ENCODE results near the gene SLC5A10.

The SLC5A10 gene

DNA sequence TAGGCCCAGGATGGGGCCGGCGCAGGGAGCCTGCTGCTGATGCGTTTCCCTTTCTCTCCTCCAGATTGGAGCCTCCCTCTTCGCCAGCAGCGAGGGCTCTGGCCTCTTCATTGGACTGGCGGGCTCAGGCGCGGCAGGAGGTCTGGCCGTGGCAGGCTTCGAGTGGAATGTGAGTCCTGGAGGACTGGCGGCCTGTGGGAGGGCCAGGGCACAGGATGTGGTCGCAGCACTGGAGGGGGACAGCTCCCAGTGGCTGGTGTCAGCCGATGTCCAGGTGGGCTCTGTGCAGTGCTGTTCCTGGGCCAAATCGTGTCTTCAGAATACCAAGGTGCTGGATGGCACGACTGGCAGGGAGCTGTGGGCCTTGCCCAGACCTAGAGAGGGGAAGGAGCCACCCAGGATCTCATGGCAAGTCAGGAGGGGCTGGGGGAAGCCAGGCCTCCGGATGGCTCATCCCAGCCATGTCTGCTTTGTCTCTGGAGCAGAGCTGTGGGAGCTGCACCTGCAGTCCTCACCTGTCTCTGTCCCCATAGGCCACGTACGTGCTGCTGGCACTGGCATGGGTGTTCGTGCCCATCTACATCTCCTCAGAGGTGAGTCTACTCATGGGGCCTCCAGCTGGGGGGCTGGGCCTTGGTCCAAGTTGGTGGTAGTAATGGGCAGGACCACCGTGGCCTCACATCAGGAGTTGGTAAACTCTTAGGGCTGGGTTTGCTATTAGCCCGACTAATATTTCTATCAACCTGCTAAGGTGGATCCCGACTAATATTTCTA lies 7.3 kb downstream of the SLC5A10 start:
- Histone ChIP-seq H3F3A (ENCODE audit: insufficient read depth, low read length) (no peaks in the 10 kb centered on the region), H3K4me2 (ENCODE audit: low read depth, low read length) (no peak overlapping the region)
- no peak for DNase-seq

DNA sequence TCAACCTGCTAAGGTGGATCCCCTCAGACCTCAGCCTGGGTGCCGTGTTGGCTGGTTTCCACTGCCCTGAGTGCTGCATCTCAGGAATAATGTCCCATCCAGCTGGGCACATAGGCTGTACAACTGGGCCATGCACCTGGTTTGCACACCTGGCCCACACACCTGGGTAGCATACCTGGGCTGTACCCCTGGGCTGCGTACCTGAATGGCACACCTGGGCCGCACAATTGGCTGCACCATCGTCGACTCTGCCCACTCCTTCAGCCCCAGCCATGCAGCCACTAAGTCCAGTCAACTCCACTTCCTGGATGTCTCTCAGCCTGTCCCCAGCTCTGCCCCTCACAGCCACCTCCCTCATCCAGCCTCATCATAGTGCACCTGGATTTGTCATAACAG lies 7.9 kb downstream of the SLC5A10 start:
- Histone ChIP-seq H3K36me3 (replicated peaks; ENCODE audit: insufficient read depth, low read length) (no peaks in the 10 kb centered on the region), H2AFZ (ENCODE audit: low read length) (no peak overlapping the region), H3K4me3 (ENCODE audit: low read length) (no peak overlapping the region), H3F3A (ENCODE audit: insufficient read depth, low read length) (no peaks in the 10 kb centered on the region), H3K79me2 (ENCODE audit: low read length) (no peaks in the 10 kb centered on the region), H3K4me2 (ENCODE audit: low read depth, low read length) (no peak overlapping the region), H3K27me3 (replicated peaks; ENCODE audit: insufficient read depth, low read length) (no peaks in the 10 kb centered on the region), H3K9me3 (replicated peaks; ENCODE audit: insufficient read depth, low read length) (no peaks in the 10 kb centered on the region), H3K4me1 (ENCODE audit: low read length) (peaks cover 4% of the 10 kb centered on the region; the same call in 1 of the 2 replicates), H3K9ac (ENCODE audit: low read length) (no peak overlapping the region), H3K27ac (ENCODE audit: low read length) (no peak overlapping the region), H3K9me2 (replicated peaks; ENCODE audit: insufficient read depth, low read length) (no peaks in the 10 kb centered on the region), H4K20me1 (ENCODE audit: insufficient read depth, low read length) (no peaks in the 10 kb centered on the region)
- no peak for DNase-seq
- no peak for TF ChIP-seq EZH2phosphoT487 (IDR thresholded peaks at IDR 0.05; ENCODE audit: low read length)
- TF ChIP-seq, protein P1, sequence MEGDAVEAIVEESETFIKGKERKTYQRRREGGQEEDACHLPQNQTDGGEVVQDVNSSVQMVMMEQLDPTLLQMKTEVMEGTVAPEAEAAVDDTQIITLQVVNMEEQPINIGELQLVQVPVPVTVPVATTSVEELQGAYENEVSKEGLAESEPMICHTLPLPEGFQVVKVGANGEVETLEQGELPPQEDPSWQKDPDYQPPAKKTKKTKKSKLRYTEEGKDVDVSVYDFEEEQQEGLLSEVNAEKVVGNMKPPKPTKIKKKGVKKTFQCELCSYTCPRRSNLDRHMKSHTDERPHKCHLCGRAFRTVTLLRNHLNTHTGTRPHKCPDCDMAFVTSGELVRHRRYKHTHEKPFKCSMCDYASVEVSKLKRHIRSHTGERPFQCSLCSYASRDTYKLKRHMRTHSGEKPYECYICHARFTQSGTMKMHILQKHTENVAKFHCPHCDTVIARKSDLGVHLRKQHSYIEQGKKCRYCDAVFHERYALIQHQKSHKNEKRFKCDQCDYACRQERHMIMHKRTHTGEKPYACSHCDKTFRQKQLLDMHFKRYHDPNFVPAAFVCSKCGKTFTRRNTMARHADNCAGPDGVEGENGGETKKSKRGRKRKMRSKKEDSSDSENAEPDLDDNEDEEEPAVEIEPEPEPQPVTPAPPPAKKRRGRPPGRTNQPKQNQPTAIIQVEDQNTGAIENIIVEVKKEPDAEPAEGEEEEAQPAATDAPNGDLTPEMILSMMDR (IDR thresholded peaks at IDR 0.05; ENCODE audit: low read length): no peak
- no peak for TF ChIP-seq EZH2 (optimal IDR thresholded peaks at IDR 0.05; ENCODE audit: low read depth, low read length)

More for the DNA sequence above, 7.3 kb downstream of the SLC5A10 start:
- Histone ChIP-seq H3K4me3 (ENCODE audit: low read length) (no peak overlapping the region), H3K27me3 (replicated peaks; ENCODE audit: insufficient read depth, low read length) (no peaks in the 10 kb centered on the region), H3K27ac (ENCODE audit: low read length) (no peak overlapping the region), H2AFZ (ENCODE audit: low read length) (no peak overlapping the region), H3K36me3 (replicated peaks; ENCODE audit: insufficient read depth, low read length) (no peaks in the 10 kb centered on the region), H3K9me2 (replicated peaks; ENCODE audit: insufficient read depth, low read length) (no peaks in the 10 kb centered on the region), H3K4me1 (ENCODE audit: low read length) (peaks cover 4% of the 10 kb centered on the region; the same call in 1 of the 2 replicates), H4K20me1 (ENCODE audit: insufficient read depth, low read length) (no peaks in the 10 kb centered on the region), H3K9me3 (replicated peaks; ENCODE audit: insufficient read depth, low read length) (no peaks in the 10 kb centered on the region), H3K79me2 (ENCODE audit: low read length) (no peaks in the 10 kb centered on the region), H3K9ac (ENCODE audit: low read length) (no peak overlapping the region)
- TF ChIP-seq EZH2 (optimal IDR thresholded peaks at IDR 0.05; ENCODE audit: low read depth, low read length) (no peak), EZH2phosphoT487 (IDR thresholded peaks at IDR 0.05; ENCODE audit: low read length) (no peak)
- TF ChIP-seq, protein P1 (IDR thresholded peaks at IDR 0.05; ENCODE audit: low read length): no peak

DNA sequence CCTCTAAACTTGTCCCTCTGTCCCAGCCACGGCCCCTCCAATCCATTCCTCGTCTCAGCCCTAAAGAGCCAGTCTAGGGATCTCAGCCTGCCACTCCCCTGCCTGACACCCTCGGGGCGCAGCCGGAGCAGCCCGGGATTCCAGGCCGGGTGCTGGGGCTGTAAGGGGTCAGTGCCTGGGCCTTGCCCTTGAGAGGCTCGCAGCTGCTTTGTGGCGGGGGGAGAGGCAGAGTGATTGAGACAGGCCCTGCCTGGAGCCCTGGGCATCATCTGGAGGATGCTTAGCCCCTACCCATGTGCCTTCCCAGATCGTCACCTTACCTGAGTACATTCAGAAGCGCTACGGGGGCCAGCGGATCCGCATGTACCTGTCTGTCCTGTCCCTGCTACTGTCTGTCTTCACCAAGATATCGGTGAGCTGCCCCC lies 8.3 kb downstream of the SLC5A10 start:
- H3K4me2 ChIP-seq (ENCODE audit: low read depth, low read length): no peak overlapping the region
- H4K20me1 ChIP-seq (ENCODE audit: insufficient read depth, low read length): no peaks in the 10 kb centered on the region
- no peaks in the 10 kb centered on the region for H3F3A ChIP-seq (ENCODE audit: insufficient read depth, low read length)
- H3K9me2 ChIP-seq (replicated peaks; ENCODE audit: insufficient read depth, low read length): no peaks in the 10 kb centered on the region
- no peaks in the 10 kb centered on the region for H3K79me2 ChIP-seq (ENCODE audit: low read length)
- no peaks in the 10 kb centered on the region for H3K9me3 ChIP-seq (replicated peaks; ENCODE audit: insufficient read depth, low read length)
- H2AFZ ChIP-seq (ENCODE audit: low read length): no peak overlapping the region
- no peak for DNase-seq
- H3K27ac ChIP-seq (ENCODE audit: low read length): no peak overlapping the region
- H3K4me1 ChIP-seq (ENCODE audit: low read length): peaks cover 4% of the 10 kb centered on the region; the same call in 1 of the 2 replicates
- TF ChIP-seq, protein P1 (IDR thresholded peaks at IDR 0.05; ENCODE audit: low read length): no peak
- TF ChIP-seq EZH2phosphoT487 (IDR thresholded peaks at IDR 0.05; ENCODE audit: low read length) (no peak), EZH2 (optimal IDR thresholded peaks at IDR 0.05; ENCODE audit: low read depth, low read length) (no peak)
- H3K4me3 ChIP-seq (ENCODE audit: low read length): no peak overlapping the region
- H3K27me3 ChIP-seq (replicated peaks; ENCODE audit: insufficient read depth, low read length): no peaks in the 10 kb centered on the region
- no peaks in the 10 kb centered on the region for H3K36me3 ChIP-seq (replicated peaks; ENCODE audit: insufficient read depth, low read length)
- no peak overlapping the region for H3K9ac ChIP-seq (ENCODE audit: low read length)
